H1 (cell line): ENCODE results near the gene LSM14B. TPM values are rescaled to one million over a fixed set of nuclear protein-coding genes. Genes with fewer than 3 reads are reported as not detected.
A peak's percentile ranks its signal among the peaks of the same experiment; 100 is the strongest.

ENCODE experiments used
- CTCF ChIA-PET: fragments of 300-600 bp; sonication (Branson Sonifier 250); formaldehyde crosslinking; loops from one replicate; lab custom pipeline; 2021; ENCODE audit not compliant: partially characterized antibody; lab: Charles Lee
- POLR2A ChIA-PET: fragments of 300-600 bp; sonication (Branson Sonifier 250); formaldehyde crosslinking; loops from one replicate; lab custom pipeline; 2021; ENCODE audit warnings: inconsistent platforms; ENCODE audit not compliant: partially characterized antibody; lab: Charles Lee
- DNase-seq, 2 experiments: peaks; one replicate each; pipeline versions ENCODE4 v3.0.0 to v3.0.0-alpha.2; 2010 to 2022; ENCODE audit warnings: low spot score in 2 of 2, low read depth in 1 of 2, mixed read lengths in 1 of 2
- FAIRE-seq: peaks from 2 replicates; lab custom pipeline; 2011; peaks lifted over from hg19 to GRCh38; lab: Jason Lieb, UNC
- H2AFZ ChIP-seq: 2 replicates; pipeline ENCODE4 v1.8.1; 2012; ENCODE audit warnings: low read length, inconsistent platforms
- H2AK5ac ChIP-seq: 2 replicates; pipeline ENCODE4 v1.6.1; 2013; ENCODE audit warnings: low read depth, low read length
- H2BK120ac ChIP-seq: replicated peaks from 2 replicates; pipeline ENCODE3; 2013; ENCODE audit warnings: low read depth, low read length, inconsistent platforms
- H2BK12ac ChIP-seq: 2 replicates; pipeline ENCODE4 v1.6.1; 2013; ENCODE audit warnings: low read depth, low read length
- H2BK15ac ChIP-seq: 2 replicates; pipeline ENCODE4 v1.6.1; 2013; ENCODE audit warnings: low read length
- H2BK20ac ChIP-seq: 2 replicates; pipeline ENCODE4 v1.6.1; 2013; ENCODE audit warnings: low read length
- H2BK5ac ChIP-seq: 2 replicates; pipeline ENCODE4 v1.6.1; 2013; ENCODE audit warnings: low read depth, low read length
- H3K14ac ChIP-seq: 2 replicates; pipeline ENCODE4 v1.6.1; 2013; ENCODE audit warnings: inconsistent platforms; ENCODE audit not compliant: insufficient read length
- H3K18ac ChIP-seq: 2 replicates; pipeline ENCODE4 v1.6.1; 2013; ENCODE audit warnings: low read length; ENCODE audit errors: extremely low read depth
- H3K23ac ChIP-seq: 2 replicates; pipeline ENCODE4 v1.6.1; 2013; ENCODE audit warnings: inconsistent platforms; ENCODE audit not compliant: insufficient read length
- H3K23me2 ChIP-seq: 2 replicates; pipeline ENCODE4 v1.6.1; 2013; ENCODE audit warnings: low read depth, low read length
- H3K27ac ChIP-seq: 2 replicates; pipeline ENCODE4 v1.6.1; 2011; ENCODE audit warnings: low read depth, low read length, inconsistent platforms
- H3K27me3 ChIP-seq, 4 experiments: replicated peaks in 1 of 4; 1 replicate in 1 of 4; 2 replicates in 3 of 4; pipeline versions ENCODE4 v1.6.1 to v1.8.1; 2011 to 2013; ENCODE audit warnings: low read length in 3 of 4, mild to moderate bottlenecking in 3 of 4, inconsistent platforms in 2 of 4, mixed read lengths in 2 of 4, moderate library complexity in 1 of 4; ENCODE audit not compliant: control insufficient read depth in 3 of 4, insufficient read depth in 3 of 4; ENCODE audit errors: extremely low read depth in 1 of 4
- H3K36me3 ChIP-seq, 4 experiments: 2 replicates each; pipeline versions ENCODE4 v1.6.1 to v1.8.1; 2011 to 2013; ENCODE audit warnings: mild to moderate bottlenecking in 4 of 4, low read length in 3 of 4, moderate library complexity in 2 of 4, control low read depth in 1 of 4, inconsistent platforms in 1 of 4; ENCODE audit not compliant: insufficient read depth in 4 of 4, control insufficient read depth in 2 of 4
- H3K4ac ChIP-seq: replicated peaks from 2 replicates; pipeline ENCODE3; 2013; ENCODE audit warnings: low read length, low read depth, mixed read lengths, inconsistent platforms; ENCODE audit not compliant: insufficient read length
- H3K4me1 ChIP-seq, 4 experiments: replicated peaks in 1 of 4; 1 replicate in 1 of 4; 2 replicates in 3 of 4; pipeline versions ENCODE4 v1.6.1 to v1.8.1; 2011 to 2013; ENCODE audit warnings: low read length in 3 of 4, inconsistent platforms in 2 of 4, mixed read lengths in 1 of 4; ENCODE audit not compliant: insufficient read depth in 4 of 4, control insufficient read depth in 3 of 4
- H3K4me2 ChIP-seq, 2 experiments: 2 replicates each; pipeline versions ENCODE4 v1.6.1 to v1.8.1; 2011 to 2013; ENCODE audit warnings: low read depth in 2 of 2, low read length in 2 of 2, control low read depth in 1 of 2, inconsistent platforms in 1 of 2, mild to moderate bottlenecking in 1 of 2; ENCODE audit not compliant: insufficient read depth in 1 of 2
- H3K4me3 ChIP-seq, 4 experiments: fragments of 200-600, 300-600 bp in 1 of 4; sonication (generic), shearing (Covaris generic), sonication (Bioruptor Twin) in 1 of 4; 2 replicates each; pipeline versions ENCODE4 v1.5.1 to v1.8.1; 2011 to 2016; ENCODE audit warnings: low read length in 4 of 4, low read depth in 3 of 4, control low read depth in 2 of 4, inconsistent platforms in 2 of 4, mild to moderate bottlenecking in 2 of 4, mixed read lengths in 1 of 4, moderate library complexity in 1 of 4; ENCODE audit not compliant: insufficient read depth in 2 of 4; ENCODE audit errors: extremely low read depth in 1 of 4
- H3K56ac ChIP-seq: replicated peaks from 2 replicates; pipeline ENCODE3; 2013; ENCODE audit warnings: low read depth, mild to moderate bottlenecking, mixed read lengths, low read length, inconsistent platforms; ENCODE audit not compliant: insufficient read length
- H3K79me1 ChIP-seq: 2 replicates; pipeline ENCODE4 v1.6.1; 2013; ENCODE audit warnings: low read depth, low read length, control low read depth
- H3K79me2 ChIP-seq, 2 experiments: 2 replicates each; pipeline versions ENCODE4 v1.6.1 to v1.8.1; 2012 to 2013; ENCODE audit warnings: low read length in 2 of 2, mild to moderate bottlenecking in 2 of 2, inconsistent platforms in 1 of 2; ENCODE audit not compliant: insufficient read depth in 2 of 2, control insufficient read depth in 1 of 2
- H3K9ac ChIP-seq, 4 experiments: replicated peaks in 1 of 4; 1 replicate in 1 of 4; 2 replicates in 3 of 4; pipeline versions ENCODE4 v1.6.1 to v1.8.1; 2011 to 2013; ENCODE audit warnings: low read depth in 3 of 4, low read length in 3 of 4, control low read depth in 2 of 4, mild to moderate bottlenecking in 2 of 4, moderate library complexity in 2 of 4, inconsistent platforms in 1 of 4; ENCODE audit errors: extremely low read depth in 1 of 4
- H3K9me3 ChIP-seq, 2 experiments: 2 replicates each; pipeline versions ENCODE4 v1.6.1 to v1.8.1; 2012 to 2013; ENCODE audit warnings: mild to moderate bottlenecking in 2 of 2, moderate library complexity in 2 of 2, control low read depth in 1 of 2, inconsistent platforms in 1 of 2, low read depth in 1 of 2, low read length in 1 of 2, mixed read lengths in 1 of 2; ENCODE audit not compliant: insufficient read depth in 2 of 2
- H4K20me1 ChIP-seq, 2 experiments: replicated peaks in 1 of 2; 2 replicates each; pipeline versions ENCODE3 to v1.8.1; 2011 to 2013; ENCODE audit warnings: inconsistent platforms in 2 of 2, low read length in 2 of 2, mild to moderate bottlenecking in 1 of 2; ENCODE audit not compliant: insufficient read depth in 2 of 2, control insufficient read depth in 1 of 2
- H4K5ac ChIP-seq: 2 replicates; pipeline ENCODE4 v1.6.1; 2013; ENCODE audit warnings: low read length, low read depth, mixed read lengths, inconsistent platforms; ENCODE audit not compliant: insufficient read length
- H4K8ac ChIP-seq: 2 replicates; pipeline ENCODE4 v1.8.0; 2013; ENCODE audit warnings: mild to moderate bottlenecking, moderate library complexity, low read length, inconsistent platforms; ENCODE audit not compliant: insufficient read depth; ENCODE audit errors: extremely low read depth
- H4K91ac ChIP-seq: replicated peaks from 2 replicates; pipeline ENCODE3; 2013; ENCODE audit warnings: low read length, mixed read lengths, inconsistent platforms; ENCODE audit not compliant: insufficient read length
- BRCA1 ChIP-seq: IDR thresholded peaks from 2 replicates; pipeline ENCODE4 v1.6.1; 2012; ENCODE audit warnings: low read depth, low read length, improper control_type of control experiment
- EGR1 ChIP-seq: IDR thresholded peaks from 2 replicates; pipeline ENCODE4 v1.6.1; 2011; ENCODE audit warnings: low read depth, low read length, borderline replicate concordance
- EP300 ChIP-seq, 2 experiments: IDR thresholded peaks; 1 replicate in 1 of 2; 2 replicates in 1 of 2; pipeline ENCODE4 v1.6.1; 2011 to 2012; ENCODE audit warnings: low read depth in 2 of 2, low read length in 2 of 2, mild to moderate bottlenecking in 2 of 2, borderline replicate concordance in 1 of 2, inconsistent platforms in 1 of 2, moderate library complexity in 1 of 2
- JUN ChIP-seq: IDR thresholded peaks from 2 replicates; pipeline ENCODE4 v1.6.1; 2011; ENCODE audit warnings: low read depth, mild to moderate bottlenecking, improper control_type of control experiment, low read length
- RXRA ChIP-seq: IDR thresholded peaks from 2 replicates; pipeline ENCODE4 v1.6.1; 2011; ENCODE audit warnings: low read depth, mild to moderate bottlenecking, low read length, moderate library complexity; ENCODE audit not compliant: insufficient read depth
- SAP30 ChIP-seq: fragments of 300-600 bp; sonication (generic); IDR thresholded peaks from 2 replicates; pipeline ENCODE4 v1.7.1; 2012; ENCODE audit warnings: low read length, moderate library complexity, mild to moderate bottlenecking, inconsistent platforms; ENCODE audit not compliant: insufficient read depth, insufficient replicate concordance
- SP4 ChIP-seq: IDR thresholded peaks from 2 replicates; pipeline ENCODE4 v1.6.1; 2012; ENCODE audit warnings: low read length, inconsistent platforms
- SUZ12 ChIP-seq: fragments of 200-600 bp; sonication (generic); IDR thresholded peaks from 2 replicates; pipeline ENCODE4 v1.6.1; 2012; ENCODE audit warnings: mild to moderate bottlenecking, inconsistent platforms, low read length, moderate library complexity, mixed read lengths
- ZNF274 ChIP-seq: IDR thresholded peaks from 2 replicates; pipeline ENCODE4 v1.7.0; 2012; ENCODE audit warnings: low read length, borderline replicate concordance; ENCODE audit errors: extremely low read depth
- WGBS, 2 experiments: shearing (Covaris generic) in 1 of 2; methylation state at CpG; one replicate each; pipeline versions ENCODE4 v1.1.6 to v1.1.7; 2013 to 2015; ENCODE audit warnings: low lambda C conversion rate in 2 of 2, mixed read lengths in 2 of 2, inconsistent platforms in 1 of 2, low coverage in 1 of 2, missing lambda C conversion rate in 1 of 2; ENCODE audit not compliant: insufficient replicate concordance in 2 of 2, insufficient coverage in 1 of 2, insufficient read length in 1 of 2; ENCODE audit errors: extremely low coverage in 1 of 2, missing lambda C conversion rate in 1 of 2; 5-methylcytosine and 5-hydroxymethylcytosine counted together
- polyA plus RNA-seq, 7 experiments: library from polyadenylated mRNA; depleted of rRNA in 3 of 7; stranded (reverse) in 5 of 7; unstranded in 2 of 7; fragments of >200 nt in 5 of 7; fragments of 200-250 nt in 2 of 7; gene quantifications; 1 replicate in 5 of 7; 2 replicates in 1 of 7; 4 replicates in 1 of 7; pipeline versions ENCODE4 v1.2.1 to v1.2.3, GENCODE V29; 2011 to 2013; ENCODE audit warnings: missing spikeins in 2 of 7, mixed read lengths in 2 of 7
- total RNA-seq: library from RNA; stranded (reverse); fragmentation: NEBNext Ultra II Directional; extraction: Animal tissue kit (Norgen Biotek cat#: 25700); gene quantifications from 2 replicates; pipeline ENCODE4 v1.2.1, GENCODE V29; 2021

The LSM14B gene
- total and polyA plus RNA-seq, 2 of the 8 experiments (the other 6 are each of a cell fraction or from before 2014, with no cell fraction given): 58.3 to 65.6 TPM

- H3K14ac ChIP-seq: no peak overlapping the region
- no peak overlapping the region for H2BK120ac ChIP-seq
- no peak overlapping the region for H3K56ac ChIP-seq
- no peaks in the 10 kb centered on the region for H3K27me3 ChIP-seq
- peaks cover 21% of the 10 kb centered on the region for H3K79me1 ChIP-seq
- peaks cover 0 to 16% (median 8%) of the 10 kb centered on the region in 4 experiments; a peak in 6 of 7 replicates for H3K4me1 ChIP-seq
- TF ChIP-seq BRCA1 (no peak), JUN (no peak), EGR1 (no peak), SAP30 (no peak), RXRA (no peak), EP300 (IDR thresholded peaks at IDR 0.05; ENCODE audit: borderline replicate concordance in 1 of 2, low read depth in 2 of 2, low read length in 2 of 2) (no peak), ZNF274 (no peak), SP4 (no peak), SUZ12 (no peak)
- no peak overlapping the region for H4K91ac ChIP-seq
- peak overlapping the region; percentile 68 for H4K8ac ChIP-seq
- no peak overlapping the region for H3K9ac ChIP-seq
- H2AK5ac ChIP-seq: no peak overlapping the region
- WGBS, 2 experiments: 94% methylated on average over 22 of the region's 22 CpGs; no CpG with 5 or more reads in 1 of the 2 experiments
- no peak overlapping the region for H2BK12ac ChIP-seq
- H3K18ac ChIP-seq: no peak overlapping the region
- H3K23ac ChIP-seq: no peak overlapping the region
- FAIRE-seq (no peak), DNase-seq (no peak)
- H3K4me3 ChIP-seq: no peak overlapping the region
- peaks cover 5 to 23% (median 14%) of the 10 kb centered on the region in 4 experiments for H3K36me3 ChIP-seq
- H3K4me2 ChIP-seq: no peak overlapping the region
- H3K27ac ChIP-seq: no peak overlapping the region
- H3K4ac ChIP-seq: no peak overlapping the region
- no peak overlapping the region for H4K5ac ChIP-seq
- H2BK20ac ChIP-seq: no peak overlapping the region
- H2BK5ac ChIP-seq: no peak overlapping the region
- ChIA-PET CTCF (interaction anchor here (2.6 kb wide), 1 partner anchor 24 kb away, joined by 13 read pairs; no protein-coding TSS in a partner anchor), POLR2A (no interaction called here)
- peaks cover 7 to 63% of the 10 kb centered on the region in 2 experiments; a peak in 3 of 4 replicates for H3K79me2 ChIP-seq
- H2AFZ ChIP-seq: no peak overlapping the region
- no peaks in the 10 kb centered on the region for H3K23me2 ChIP-seq
- no peaks in the 10 kb centered on the region for H3K9me3 ChIP-seq
- H2BK15ac ChIP-seq: no peak overlapping the region
- H4K20me1 ChIP-seq: peaks cover 22 to 59% of the 10 kb centered on the region in 2 experiments
Observed at GRCh38 chr20:62158541-62158940, 36.3 kb downstream of the LSM14B start.
